ENCODE results near the gene NLRP6. TPM values are rescaled to one million over a fixed set of nuclear protein-coding genes. Genes with fewer than 3 reads are reported as not detected.

Gene NLRP6
- total RNA-seq, 1 experiment from 2014 or later: not detected

DNA sequence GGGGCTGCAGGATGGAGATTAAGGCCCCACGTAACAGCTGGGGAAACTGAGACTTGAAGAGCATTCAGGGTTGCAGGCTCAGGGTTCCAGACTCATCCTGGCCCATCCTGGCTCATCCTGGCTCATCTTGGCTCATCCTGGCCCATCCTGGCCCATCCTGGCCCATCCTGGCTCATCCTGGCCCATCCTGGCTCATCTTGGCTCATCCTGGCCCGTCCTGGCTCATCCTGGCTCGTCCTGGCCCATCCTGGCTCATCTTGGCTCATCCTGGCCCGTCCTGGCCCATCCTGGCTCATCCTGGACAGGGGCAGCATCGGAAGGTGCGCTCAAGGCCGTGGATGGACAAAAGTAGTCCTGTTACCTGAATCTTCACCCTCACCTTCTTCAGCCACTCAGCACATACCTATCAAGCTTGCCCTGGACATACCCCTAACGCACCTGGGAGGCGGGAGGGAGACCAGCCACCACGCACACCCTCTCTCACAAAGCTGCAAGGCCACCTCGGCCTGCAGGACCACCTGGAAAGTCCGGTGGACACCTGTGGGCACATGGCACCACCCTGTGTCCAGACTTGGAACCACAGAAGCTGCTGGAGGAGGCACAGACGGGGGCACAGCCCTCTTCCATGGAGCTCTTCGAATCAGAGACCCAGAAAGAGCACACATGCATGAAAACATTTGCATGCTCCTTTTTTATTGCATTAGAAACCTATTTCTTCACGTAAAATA lies 20.3 kb upstream of the NLRP6 start:
- no peak overlapping the region for H3K27ac ChIP-seq (ENCODE audit: low read depth, low read length, poor library complexity, severe bottlenecking)
- ChIA-PET CTCF (no interaction called here), POLR2A (ENCODE audit: low non-redundant PET) (no interaction called here)
- intact Hi-C loops (cut with micrococcal nuclease; ENCODE audit: unreplicated experiment): loop anchor here (10.0 kb wide), 1 partner anchor 97 kb away; no protein-coding TSS in a partner anchor
- H3K4me1 ChIP-seq (ENCODE audit: insufficient read depth, low read length, poor library complexity, severe bottlenecking): no peaks in the 10 kb centered on the region
- DNase-seq (ENCODE audit: low spot score): no peak
- H3K27me3 ChIP-seq (replicated peaks; ENCODE audit: insufficient read depth, low read depth, low read length, poor library complexity): no peaks in the 10 kb centered on the region
- no peak overlapping the region for H3K4me3 ChIP-seq (ENCODE audit: low read depth, low read length, poor library complexity, severe bottlenecking)
- TF ChIP-seq EZH2 (IDR thresholded peaks at IDR 0.05; ENCODE audit: borderline replicate concordance, low read depth, low read length, poor library complexity, severe bottlenecking): no peak
- TF ChIP-seq, protein P1, sequence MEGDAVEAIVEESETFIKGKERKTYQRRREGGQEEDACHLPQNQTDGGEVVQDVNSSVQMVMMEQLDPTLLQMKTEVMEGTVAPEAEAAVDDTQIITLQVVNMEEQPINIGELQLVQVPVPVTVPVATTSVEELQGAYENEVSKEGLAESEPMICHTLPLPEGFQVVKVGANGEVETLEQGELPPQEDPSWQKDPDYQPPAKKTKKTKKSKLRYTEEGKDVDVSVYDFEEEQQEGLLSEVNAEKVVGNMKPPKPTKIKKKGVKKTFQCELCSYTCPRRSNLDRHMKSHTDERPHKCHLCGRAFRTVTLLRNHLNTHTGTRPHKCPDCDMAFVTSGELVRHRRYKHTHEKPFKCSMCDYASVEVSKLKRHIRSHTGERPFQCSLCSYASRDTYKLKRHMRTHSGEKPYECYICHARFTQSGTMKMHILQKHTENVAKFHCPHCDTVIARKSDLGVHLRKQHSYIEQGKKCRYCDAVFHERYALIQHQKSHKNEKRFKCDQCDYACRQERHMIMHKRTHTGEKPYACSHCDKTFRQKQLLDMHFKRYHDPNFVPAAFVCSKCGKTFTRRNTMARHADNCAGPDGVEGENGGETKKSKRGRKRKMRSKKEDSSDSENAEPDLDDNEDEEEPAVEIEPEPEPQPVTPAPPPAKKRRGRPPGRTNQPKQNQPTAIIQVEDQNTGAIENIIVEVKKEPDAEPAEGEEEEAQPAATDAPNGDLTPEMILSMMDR (conservative IDR thresholded peaks at IDR 0.05; ENCODE audit: low read depth, low read length): 0 out of 2 replicates have a peak, but pooled peaks have one; percentile 13
- H3K9me3 ChIP-seq (ENCODE audit: low read depth, low read length, poor library complexity, severe bottlenecking): no peaks in the 10 kb centered on the region
- BruUV-seq (replicated peaks): no TSS peak
- no peaks in the 10 kb centered on the region for H3K36me3 ChIP-seq (ENCODE audit: insufficient read depth, low read length, poor library complexity, severe bottlenecking)

DNA sequence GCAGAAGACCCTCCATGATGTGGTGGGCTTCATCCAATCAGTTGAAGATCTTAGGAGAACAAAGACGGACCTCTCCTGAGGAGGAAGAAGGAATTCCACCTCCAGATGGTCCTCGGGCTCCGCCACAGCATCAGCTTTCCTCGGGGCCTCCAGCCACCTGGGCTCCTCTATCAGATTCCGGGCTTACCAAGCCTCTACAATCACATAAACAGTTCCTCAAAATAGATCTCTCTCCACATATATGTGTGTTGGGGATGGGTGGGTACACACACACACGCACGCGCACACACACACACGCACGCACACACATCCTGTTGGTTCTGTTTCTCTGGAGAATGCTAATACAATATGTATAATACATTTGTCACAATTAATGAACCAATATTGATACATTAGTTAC lies 18.8 kb upstream of the NLRP6 start:
- intact Hi-C loops (cut with micrococcal nuclease; ENCODE audit: unreplicated experiment): loop anchor here (10.0 kb wide), 1 partner anchor 95 kb away; no protein-coding TSS in a partner anchor
- Histone ChIP-seq H3K27ac (ENCODE audit: low read depth, low read length, poor library complexity, severe bottlenecking) (no peak overlapping the region), H3K4me3 (ENCODE audit: low read depth, low read length, poor library complexity, severe bottlenecking) (no peak overlapping the region), H3K27me3 (replicated peaks; ENCODE audit: insufficient read depth, low read depth, low read length, poor library complexity) (no peaks in the 10 kb centered on the region), H3K9me3 (ENCODE audit: low read depth, low read length, poor library complexity, severe bottlenecking) (no peaks in the 10 kb centered on the region), H3K36me3 (ENCODE audit: insufficient read depth, low read length, poor library complexity, severe bottlenecking) (no peaks in the 10 kb centered on the region), H3K4me1 (ENCODE audit: insufficient read depth, low read length, poor library complexity, severe bottlenecking) (no peaks in the 10 kb centered on the region)
- no peak for DNase-seq (ENCODE audit: low spot score)
- no TSS peak for BruUV-seq (replicated peaks)
- TF ChIP-seq, protein P1 (conservative IDR thresholded peaks at IDR 0.05; ENCODE audit: low read depth, low read length): no peak
- no peak for TF ChIP-seq EZH2 (IDR thresholded peaks at IDR 0.05; ENCODE audit: borderline replicate concordance, low read depth, low read length, poor library complexity, severe bottlenecking)
- ChIA-PET CTCF (no interaction called here), POLR2A (ENCODE audit: low non-redundant PET) (no interaction called here)

DNA sequence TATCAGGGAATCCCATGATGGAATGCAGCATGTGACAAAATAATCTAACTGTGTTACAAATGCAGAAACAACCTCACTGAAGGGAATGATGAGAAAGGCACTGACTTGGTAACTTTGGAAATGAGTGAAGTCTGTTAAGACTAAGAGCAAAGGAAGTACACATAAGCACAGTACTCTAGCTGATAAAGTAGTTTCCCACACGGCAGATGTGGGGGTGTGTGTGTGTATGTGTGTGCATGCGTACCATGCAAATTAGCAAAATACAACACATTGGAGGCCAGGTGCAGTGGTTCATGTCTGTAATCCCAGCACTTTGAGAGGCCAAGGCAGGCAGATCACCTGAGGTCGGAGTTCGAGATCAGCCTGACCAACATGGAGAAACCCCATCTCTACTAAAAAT lies 16.6 kb upstream of the NLRP6 start:
- intact Hi-C loops (cut with micrococcal nuclease; ENCODE audit: unreplicated experiment): no loop called here
- H3K36me3 ChIP-seq (ENCODE audit: insufficient read depth, low read length, poor library complexity, severe bottlenecking): no peaks in the 10 kb centered on the region
- H3K9me3 ChIP-seq (ENCODE audit: low read depth, low read length, poor library complexity, severe bottlenecking): no peaks in the 10 kb centered on the region
- H3K4me1 ChIP-seq (ENCODE audit: insufficient read depth, low read length, poor library complexity, severe bottlenecking): no peaks in the 10 kb centered on the region
- no peak for TF ChIP-seq EZH2 (IDR thresholded peaks at IDR 0.05; ENCODE audit: borderline replicate concordance, low read depth, low read length, poor library complexity, severe bottlenecking)
- TF ChIP-seq, protein P1 (conservative IDR thresholded peaks at IDR 0.05; ENCODE audit: low read depth, low read length): no peak
- no peak for DNase-seq (ENCODE audit: low spot score)
- H3K4me3 ChIP-seq (ENCODE audit: low read depth, low read length, poor library complexity, severe bottlenecking): no peak overlapping the region
- H3K27me3 ChIP-seq (replicated peaks; ENCODE audit: insufficient read depth, low read depth, low read length, poor library complexity): no peaks in the 10 kb centered on the region
- ChIA-PET POLR2A (ENCODE audit: low non-redundant PET) (no interaction called here), CTCF (no interaction called here)
- H3K27ac ChIP-seq (ENCODE audit: low read depth, low read length, poor library complexity, severe bottlenecking): no peak overlapping the region
- BruUV-seq (replicated peaks): no TSS peak

Measured in A673 (cell line).